HepG2 (cell line): ENCODE data around the gene MAN2A1. TPM values are rescaled to one million over a fixed set of nuclear protein-coding genes. Genes with fewer than 3 reads are reported as not detected.
A peak's percentile ranks its signal among the peaks of the same experiment; 100 is the strongest.

Experiments
- ATAC-seq: fragments of 200-7000 bp; cut with Tn5 transposase; 3 replicates; pipeline ENCODE4 v1.9.1; 2020; ENCODE audit warnings: mild to moderate bottlenecking, moderate library complexity
- BruUV-seq: library from RNA; stranded (reverse); fragments of 400-500 nt; replicated peaks from 2 replicates; lab custom pipeline; 2021; lab: Mats Ljungman, UMichigan
- CTCF ChIA-PET: fragments of 300-600 bp; formaldehyde crosslinking; extraction: SDS; loops from one replicate; lab custom pipeline; 2021; ENCODE audit warnings: low total read pairs, inconsistent platforms, low intra/inter-chr PET ratio; lab: Yijun Ruan, JAX
- POLR2A ChIA-PET: fragments of 350-600 bp; sonication (Branson Sonifier 250); formaldehyde crosslinking; loops from one replicate; lab custom pipeline; 2020; ENCODE audit warnings: antibody characterized with exemption, inconsistent platforms; lab: Yijun Ruan, JAX
- DNase-seq: peaks from one replicate; pipeline ENCODE4 v3.0.0-alpha.2; 2015; ENCODE audit warnings: low spot score
- FAIRE-seq: peaks from 3 replicates; lab custom pipeline; 2011; peaks lifted over from hg19 to GRCh38; lab: Jason Lieb, UNC
- H2AFZ ChIP-seq: one replicate; pipeline ENCODE4 v1.6.1; 2011; ENCODE audit warnings: low read length, inconsistent platforms
- H3K27ac ChIP-seq: fragments of 300-600 bp; 3 replicates; pipeline ENCODE4 v1.8.0; 2011; ENCODE audit warnings: mixed run types, mild to moderate bottlenecking, mixed read lengths, low read length, inconsistent platforms; ENCODE audit not compliant: insufficient read depth; ENCODE audit errors: extremely low read length
- H3K27me3 ChIP-seq, 2 experiments: fragments of 200-600 bp in 1 of 2; 2 replicates in 1 of 2; 3 replicates in 1 of 2; pipeline versions ENCODE4 v1.6.0 to v1.8.0; 2011; ENCODE audit warnings: low read length in 2 of 2, mild to moderate bottlenecking in 2 of 2, moderate library complexity in 2 of 2, inconsistent platforms in 1 of 2; ENCODE audit not compliant: insufficient read depth in 2 of 2, control insufficient read depth in 1 of 2
- H3K36me3 ChIP-seq, 2 experiments: fragments of 200-600 bp in 1 of 2; replicated peaks in 1 of 2; 2 replicates in 1 of 2; 3 replicates in 1 of 2; pipeline versions ENCODE4 v1.5.1 to v1.8.0; 2011; ENCODE audit warnings: low read length in 2 of 2, inconsistent platforms in 1 of 2; ENCODE audit not compliant: insufficient read depth in 2 of 2, control insufficient read depth in 1 of 2
- H3K4me1 ChIP-seq: 2 replicates; pipeline ENCODE4 v1.5.1; 2012; ENCODE audit warnings: low read length, inconsistent platforms; ENCODE audit not compliant: insufficient read depth
- H3K4me2 ChIP-seq: 2 replicates; pipeline ENCODE4 v1.6.0; 2011; ENCODE audit warnings: low read depth, low read length, inconsistent platforms
- H3K4me3 ChIP-seq, 3 experiments: fragments of 200-600 bp in 1 of 3; sonication (generic), shearing (Covaris generic) in 1 of 3; replicated peaks in 1 of 3; 2 replicates each; pipeline ENCODE4 v1.5.1; 2011 to 2016; ENCODE audit warnings: low read length in 3 of 3, inconsistent platforms in 2 of 3, low read depth in 2 of 3, mild to moderate bottlenecking in 2 of 3, control low read depth in 1 of 3, mixed read lengths in 1 of 3; ENCODE audit not compliant: insufficient read depth in 1 of 3
- H3K79me2 ChIP-seq: one replicate; pipeline ENCODE4 v1.6.1; 2011; ENCODE audit warnings: low read length, inconsistent platforms; ENCODE audit not compliant: insufficient read depth
- H3K9ac ChIP-seq: 2 replicates; pipeline ENCODE4 v1.6.0; 2011; ENCODE audit warnings: mild to moderate bottlenecking, low read depth, low read length, inconsistent platforms; ENCODE audit not compliant: insufficient read depth
- H3K9me3 ChIP-seq: 2 replicates; pipeline ENCODE4 v1.5.1; 2012; ENCODE audit warnings: mild to moderate bottlenecking, low read length
- H4K20me1 ChIP-seq: 2 replicates; pipeline ENCODE4 v1.6.0; 2011; ENCODE audit warnings: inconsistent platforms, mild to moderate bottlenecking, low read length, moderate library complexity; ENCODE audit not compliant: insufficient read depth
- ADNP ChIP-seq: sonication (generic); formaldehyde crosslinking; IDR thresholded peaks from 2 replicates; pipeline ENCODE4 v1.4.0; 2020; ENCODE audit warnings: missing genetic modification reagents
- DNMT1 ChIP-seq: sonication (generic); formaldehyde crosslinking; IDR thresholded peaks from 2 replicates; pipeline ENCODE4 v1.5.1; 2020; ENCODE audit warnings: mild to moderate bottlenecking, missing genetic modification reagents
- LCORL ChIP-seq, 2 experiments: fragments of 450-650 bp in 1 of 2; sonication (generic) in 1 of 2; formaldehyde crosslinking in 1 of 2; IDR thresholded peaks; 2 replicates each; pipeline versions ENCODE4 v1.5.0 to v1.6.1; 2017 to 2020; ENCODE audit warnings: antibody characterized with exemption in 1 of 2, missing genetic modification reagents in 1 of 2
- MAFF ChIP-seq: IDR thresholded peaks from 2 replicates; pipeline ENCODE4 v1.6.1; 2011; ENCODE audit warnings: low read depth, low read length, improper control_type of control experiment
- MAFK ChIP-seq, 2 experiments: IDR thresholded peaks in 1 of 2; conservative IDR thresholded peaks in 1 of 2; 2 replicates each; pipeline ENCODE4 v1.6.1; 2011; ENCODE audit warnings: improper control_type of control experiment in 2 of 2, low read length in 2 of 2
- NFRKB ChIP-seq: fragments of 450-650 bp; IDR thresholded peaks from 2 replicates; pipeline ENCODE4 v1.6.1; 2017
- SP140L ChIP-seq: sonication (generic); formaldehyde crosslinking; IDR thresholded peaks from 2 replicates; pipeline ENCODE4 v1.4.0; 2020; ENCODE audit warnings: missing genetic modification reagents, borderline replicate concordance
- ZFP36L2 ChIP-seq: sonication (generic); formaldehyde crosslinking; IDR thresholded peaks from 2 replicates; pipeline ENCODE4 v1.4.0; 2020; ENCODE audit warnings: missing genetic modification reagents
- ZNF124 ChIP-seq: sonication (generic); formaldehyde crosslinking; IDR thresholded peaks from 2 replicates; pipeline ENCODE4 v1.4.0; 2020; ENCODE audit warnings: missing genetic modification reagents
- ZNF607 ChIP-seq: sonication (generic); formaldehyde crosslinking; IDR thresholded peaks from 2 replicates; pipeline ENCODE4 v1.5.1; 2020; ENCODE audit warnings: missing genetic modification reagents, mild to moderate bottlenecking, borderline replicate concordance
- ZNF616 ChIP-seq: sonication (generic); formaldehyde crosslinking; IDR thresholded peaks from 2 replicates; pipeline ENCODE4 v1.5.0; 2020; ENCODE audit warnings: low read depth, mild to moderate bottlenecking, missing genetic modification reagents
- ZNF660 ChIP-seq: sonication (generic); formaldehyde crosslinking; IDR thresholded peaks from 2 replicates; pipeline ENCODE4 v1.5.1; 2020; ENCODE audit warnings: mild to moderate bottlenecking, low read depth, missing genetic modification reagents, borderline replicate concordance
- WGBS: methylation state at CpG from one replicate; pipeline ENCODE4 v1.1.6; 2017; ENCODE audit warnings: low lambda C conversion rate; 5-methylcytosine and 5-hydroxymethylcytosine counted together
- in situ Hi-C: cut with HindIII; loops from 2 replicates; pipeline ENCODE4 v1.10.0; 2017; ENCODE audit warnings: low pct_unique_long_range_greater_than_20kb; ENCODE audit not compliant: extremely low pct_ligation_motif_present
- intact Hi-C: fragments of 100-400 bp; cut with micrococcal nuclease; formaldehyde crosslinking; loops from one replicate; pipeline ENCODE4 v1.10.0; 2022; ENCODE audit not compliant: unreplicated experiment
- polyA plus RNA-seq, 8 experiments: library from polyadenylated mRNA; depleted of rRNA in 3 of 8; stranded (reverse) in 7 of 8; unstranded in 1 of 8; fragments of >200 nt; fragmentation: Illumina TruSeq in 4 of 8; extraction: Trizol in 4 of 8; gene quantifications; 2 replicates each; pipeline versions ENCODE4 v1.2.1 to v1.2.3, GENCODE V29; 2011 to 2016; ENCODE audit warnings: low read depth in 4 of 8, missing spikeins in 1 of 8, mixed read lengths in 1 of 8; ENCODE audit not compliant: insufficient read depth in 1 of 8
- total RNA-seq, 5 experiments: library from RNA; depleted of rRNA; stranded (reverse); fragments of >200 nt; fragmentation: Illumina TruSeq; extraction: Trizol; gene quantifications; 2 replicates each; pipeline ENCODE4 v1.2.3, GENCODE V29; 2016; ENCODE audit warnings: low read depth in 1 of 5
- TF ChIP-seq, protein P1 (sequence below): sonication (generic); formaldehyde crosslinking; IDR thresholded peaks from 2 replicates; pipeline ENCODE4 v1.4.0; 2020; ENCODE audit warnings: missing genetic modification reagents, mild to moderate bottlenecking, borderline replicate concordance
- TF ChIP-seq, protein P2 (sequence below): IDR thresholded peaks from 2 replicates; pipeline ENCODE4 v1.6.1; 2016
- TF ChIP-seq, protein P3 (sequence below): fragments of 450-650 bp; IDR thresholded peaks from 2 replicates; pipeline ENCODE4 v1.6.1; 2016

MAN2A1 gene
- total and polyA plus RNA-seq, 2 of the 13 experiments (the other 11 are each of a cell fraction or from before 2014, with no cell fraction given): 56.2 to 80.5 TPM

DNA sequence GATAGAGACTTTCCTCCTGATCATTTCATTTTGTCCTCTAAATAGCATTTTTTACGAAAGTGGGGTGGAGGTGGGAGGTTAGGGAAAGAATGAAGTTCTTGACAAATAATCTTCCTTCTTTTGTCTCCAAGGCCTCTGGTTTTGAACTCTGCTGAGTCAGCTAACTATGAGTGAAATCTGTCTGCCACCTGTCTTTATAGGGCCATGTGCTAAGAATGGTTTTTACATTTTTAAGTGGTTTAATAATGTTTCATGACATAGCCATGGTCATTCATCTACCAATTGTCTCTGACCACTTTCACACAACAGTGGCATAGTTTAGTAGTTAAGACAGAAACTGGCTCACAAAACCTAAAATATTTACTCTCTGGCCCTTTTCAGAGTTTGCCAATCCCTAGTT is 7.6 kb downstream of the MAN2A1 start:
- Histone ChIP-seq H3K4me2 (no peak overlapping the region), H2AFZ (no peak overlapping the region), H3K4me1 (peaks cover 60% of the 10 kb centered on the region), H3K79me2 (peaks cover 99% of the 10 kb centered on the region), H3K9ac (no peak overlapping the region), H3K27me3 (no peaks in the 10 kb centered on the region), H3K36me3 (peaks cover 0 to 2% of the 10 kb centered on the region in 2 experiments; a peak in 2 of 5 replicates), H3K4me3 (no peak overlapping the region), H3K9me3 (no peaks in the 10 kb centered on the region), H4K20me1 (peaks cover 47% of the 10 kb centered on the region), H3K27ac (no peak overlapping the region)
- POLR2A ChIA-PET: no interaction called here
- intact Hi-C loops (no loop called here), in situ Hi-C loops (loop anchor here (25.0 kb wide), 2 partner anchors 640 to 785 kb away; no protein-coding TSS in a partner anchor)
- ATAC-seq (no peak), DNase-seq (no peak), FAIRE-seq (no peak)
- no peak for TF ChIP-seq ZNF660 (CRISPR knock-in tag)
- TF ChIP-seq MAFF: peak; percentile 92
- TF ChIP-seq MAFK (conservative IDR thresholded peaks at IDR 0.05 in 1 of 2, IDR thresholded peaks at IDR 0.05 in 1 of 2; ENCODE audit: low read length in 2 of 2): peak; percentile 91 to 95
- CTCF ChIA-PET: no interaction called here
- 94% methylated on average over 1 of the region's 1 CpG for WGBS
- no TSS peak for BruUV-seq

DNA sequence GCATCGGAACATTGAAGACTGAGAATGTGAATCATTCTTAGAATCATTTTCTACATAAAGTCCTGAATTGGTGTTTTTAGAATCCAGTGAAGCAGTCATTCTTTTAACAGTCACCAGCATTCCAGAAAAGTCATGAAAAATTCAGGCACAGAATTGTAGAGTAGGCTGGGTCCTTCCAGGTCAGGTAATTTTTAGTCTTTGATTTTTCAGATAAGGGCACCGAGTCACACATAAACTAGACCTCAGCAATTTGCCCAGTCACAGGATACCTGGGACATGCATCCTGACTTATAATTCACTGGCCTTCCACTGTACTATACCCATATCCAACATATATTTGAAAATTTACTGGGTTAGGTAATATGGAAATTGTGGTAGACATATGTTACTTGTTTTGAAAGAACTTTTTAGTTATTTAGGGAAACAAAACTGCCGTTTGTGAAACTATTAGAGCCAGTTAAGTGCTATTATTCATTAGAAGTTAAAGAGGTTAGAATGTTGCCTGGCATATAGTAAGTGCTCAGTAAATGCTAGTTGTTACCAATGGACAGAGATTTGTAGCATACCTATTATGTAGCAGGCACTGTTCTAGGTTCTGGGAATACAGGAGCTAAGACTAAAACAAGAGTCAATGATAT is 10.9 kb downstream of the MAN2A1 start:
- WGBS: 93% methylated on average over 3 of the region's 3 CpGs
- peaks cover 33% of the 10 kb centered on the region for H4K20me1 ChIP-seq
- no peak for DNase-seq
- H3K4me3 ChIP-seq: no peak overlapping the region
- ChIA-PET CTCF (no interaction called here), POLR2A (no interaction called here)
- no peak overlapping the region for H3K27ac ChIP-seq
- H3K9me3 ChIP-seq: no peaks in the 10 kb centered on the region
- no peak for FAIRE-seq
- H3K9ac ChIP-seq: no peak overlapping the region
- H3K27me3 ChIP-seq: no peaks in the 10 kb centered on the region
- no peak overlapping the region for H3K4me2 ChIP-seq
- intact Hi-C loops (no loop called here), in situ Hi-C loops (no loop called here)
- H3K4me1 ChIP-seq: peaks cover 28% of the 10 kb centered on the region
- BruUV-seq: no TSS peak
- H3K79me2 ChIP-seq: peaks cover 99% of the 10 kb centered on the region
- H2AFZ ChIP-seq: no peak overlapping the region
- H3K36me3 ChIP-seq: peaks cover 0 to 2% of the 10 kb centered on the region in 2 experiments; a peak in 2 of 5 replicates
- no peak for ATAC-seq
- TF ChIP-seq, protein P1, sequence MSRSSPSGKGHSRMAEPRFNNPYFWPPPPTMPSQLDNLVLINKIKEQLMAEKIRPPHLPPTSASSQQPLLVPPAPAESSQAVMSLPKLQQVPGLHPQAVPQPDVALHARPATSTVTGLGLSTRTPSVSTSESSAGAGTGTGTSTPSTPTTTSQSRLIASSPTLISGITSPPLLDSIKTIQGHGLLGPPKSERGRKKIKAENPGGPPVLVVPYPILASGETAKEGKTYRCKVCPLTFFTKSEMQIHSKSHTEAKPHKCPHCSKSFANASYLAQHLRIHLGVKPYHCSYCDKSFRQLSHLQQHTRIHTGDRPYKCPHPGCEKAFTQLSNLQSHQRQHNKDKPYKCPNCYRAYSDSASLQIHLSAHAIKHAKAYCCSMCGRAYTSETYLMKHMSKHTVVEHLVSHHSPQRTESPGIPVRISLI (CRISPR knock-in tag): no peak
- TF ChIP-seq, protein P2, sequence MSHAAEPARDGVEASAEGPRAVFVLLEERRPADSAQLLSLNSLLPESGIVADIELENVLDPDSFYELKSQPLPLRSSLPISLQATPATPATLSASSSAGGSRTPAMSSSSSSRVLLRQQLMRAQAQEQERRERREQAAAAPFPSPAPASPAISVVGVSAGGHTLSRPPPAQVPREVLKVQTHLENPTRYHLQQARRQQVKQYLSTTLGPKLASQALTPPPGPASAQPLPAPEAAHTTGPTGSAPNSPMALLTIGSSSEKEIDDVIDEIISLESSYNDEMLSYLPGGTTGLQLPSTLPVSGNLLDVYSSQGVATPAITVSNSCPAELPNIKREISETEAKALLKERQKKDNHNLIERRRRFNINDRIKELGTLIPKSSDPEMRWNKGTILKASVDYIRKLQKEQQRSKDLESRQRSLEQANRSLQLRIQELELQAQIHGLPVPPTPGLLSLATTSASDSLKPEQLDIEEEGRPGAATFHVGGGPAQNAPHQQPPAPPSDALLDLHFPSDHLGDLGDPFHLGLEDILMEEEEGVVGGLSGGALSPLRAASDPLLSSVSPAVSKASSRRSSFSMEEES (CRISPR knock-in tag): no peak
- TF ChIP-seq ZFP36L2 (CRISPR knock-in tag) (no peak), ZNF607 (no peak), DNMT1 (CRISPR knock-in tag) (no peak), LCORL (IDR thresholded peaks at IDR 0.05) (no peak), LCORL (CRISPR knock-in tag; IDR thresholded peaks at IDR 0.05) (no peak), ZNF616 (no peak), ADNP (CRISPR knock-in tag) (no peak), ZNF124 (CRISPR knock-in tag) (no peak), NFRKB (no peak), SP140L (no peak)
- TF ChIP-seq, protein P3, sequence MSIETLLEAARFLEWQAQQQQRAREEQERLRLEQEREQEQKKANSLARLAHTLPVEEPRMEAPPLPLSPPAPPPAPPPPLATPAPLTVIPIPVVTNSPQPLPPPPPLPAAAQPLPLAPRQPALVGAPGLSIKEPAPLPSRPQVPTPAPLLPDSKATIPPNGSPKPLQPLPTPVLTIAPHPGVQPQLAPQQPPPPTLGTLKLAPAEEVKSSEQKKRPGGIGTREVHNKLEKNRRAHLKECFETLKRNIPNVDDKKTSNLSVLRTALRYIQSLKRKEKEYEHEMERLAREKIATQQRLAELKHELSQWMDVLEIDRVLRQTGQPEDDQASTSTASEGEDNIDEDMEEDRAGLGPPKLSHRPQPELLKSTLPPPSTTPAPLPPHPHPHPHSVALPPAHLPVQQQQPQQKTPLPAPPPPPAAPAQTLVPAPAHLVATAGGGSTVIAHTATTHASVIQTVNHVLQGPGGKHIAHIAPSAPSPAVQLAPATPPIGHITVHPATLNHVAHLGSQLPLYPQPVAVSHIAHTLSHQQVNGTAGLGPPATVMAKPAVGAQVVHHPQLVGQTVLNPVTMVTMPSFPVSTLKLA: no peak
